Ramos (cell line): Measurements from ENCODE around the gene GLE1.
"Not testable (repeated sequence)": the region's sequence is repeated elsewhere in the genome, so short reads cannot be mapped to it uniquely, and the experiment has no call there.

ENCODE experiments used
- in situ Hi-C: fragments of 300-500 bp; cut with MboI; formaldehyde crosslinking; loops from one replicate; pipeline ENCODE4 v1.14.3; 2022; ENCODE audit warnings: low sequenced_read_pairs; ENCODE audit not compliant: unreplicated experiment

The GLE1 gene

DNA sequence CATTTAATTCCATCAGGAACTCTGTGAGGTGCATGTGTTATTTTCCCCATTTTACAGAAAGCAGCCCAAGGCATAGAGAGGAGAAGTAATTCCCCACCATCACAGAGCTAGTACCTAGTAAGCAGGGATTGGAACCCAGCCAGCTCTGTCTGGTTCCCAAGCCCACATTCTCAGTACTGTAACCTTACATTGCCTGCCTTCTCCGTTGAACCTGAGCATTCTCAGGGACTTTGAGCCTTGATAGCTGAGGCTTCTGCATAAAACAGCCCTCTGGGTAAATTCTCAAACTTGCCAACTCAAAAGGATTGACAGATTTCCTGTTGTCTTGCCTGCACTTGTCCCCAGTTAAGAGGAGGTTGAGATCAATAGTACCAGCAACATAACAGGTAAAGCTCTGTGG, 9.2 kb upstream of the GLE1 start:
- in situ Hi-C loops, result no loop called here

GRCh38 chr9:128495804-128496417, 8.6 kb upstream of the GLE1 start:
- in situ Hi-C loops, result no loop called here

- in situ Hi-C loops, result no loop called here
Observed at GRCh38 chr9:128497824-128498610, 6.5 kb upstream of the GLE1 start.

DNA sequence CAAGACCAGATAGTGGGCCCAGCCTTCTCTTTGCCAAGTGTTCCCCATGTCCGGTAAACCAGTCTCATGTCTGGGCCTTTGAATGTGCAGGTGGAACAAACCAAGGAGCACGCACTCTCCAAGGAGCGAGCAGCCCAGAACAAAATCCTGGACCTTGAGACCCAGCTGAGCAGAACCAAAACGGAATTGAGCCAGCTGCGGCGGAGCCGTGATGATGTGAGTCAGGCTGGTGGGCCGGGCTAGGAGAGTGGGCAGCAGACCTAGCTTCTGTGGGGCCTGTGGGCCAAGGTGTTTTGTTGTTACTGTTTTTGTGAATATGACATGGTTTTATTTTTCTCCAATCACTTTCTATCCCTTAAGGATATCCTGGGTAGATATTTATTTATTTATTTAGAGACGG, 5.6 kb upstream of the GLE1 start:
- in situ Hi-C loops, result no loop called here

DNA sequence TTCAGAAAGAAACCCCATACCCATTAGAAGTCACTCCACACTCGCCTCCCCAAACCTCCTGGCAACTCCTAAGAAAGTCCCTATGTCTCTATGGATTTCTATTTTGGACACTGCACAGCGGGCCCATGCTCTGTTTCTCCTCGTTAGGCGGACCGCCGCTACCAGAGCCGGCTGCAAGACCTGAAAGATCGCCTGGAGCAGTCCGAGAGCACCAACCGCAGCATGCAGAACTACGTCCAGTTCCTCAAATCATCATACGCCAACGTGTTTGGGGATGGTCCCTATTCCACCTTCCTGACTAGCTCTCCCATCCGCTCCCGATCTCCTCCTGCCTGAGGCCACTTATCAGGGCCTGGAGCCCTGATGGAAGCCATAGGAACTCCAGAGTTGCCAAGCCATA, 4.6 kb upstream of the GLE1 start:
- in situ Hi-C loops, result no loop called here

- in situ Hi-C loops, result not testable (repeated sequence)
Observed at GRCh38 chr9:128503415-128503825, 1.1 kb upstream of the GLE1 start.

DNA sequence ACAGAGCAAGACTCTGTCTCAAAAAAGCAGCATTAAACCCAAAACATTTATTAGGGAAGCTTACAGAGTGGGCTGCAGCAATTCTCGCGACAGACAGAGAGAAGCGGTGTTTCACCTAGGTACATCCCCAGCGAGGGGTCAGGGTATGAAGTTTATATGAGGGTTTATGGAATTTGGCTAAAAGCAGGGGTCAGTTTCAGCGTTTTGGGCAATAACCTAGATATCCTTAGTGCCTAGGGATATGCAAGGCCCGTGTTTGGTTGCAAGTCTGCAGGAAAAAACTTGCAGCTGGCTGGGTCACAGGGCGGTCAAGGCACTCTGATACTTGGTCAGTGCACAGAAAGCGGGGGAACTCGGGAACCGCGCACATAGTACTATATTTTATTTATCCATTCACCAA, 649 bp upstream of the GLE1 start:
- in situ Hi-C loops, result no loop called here

DNA sequence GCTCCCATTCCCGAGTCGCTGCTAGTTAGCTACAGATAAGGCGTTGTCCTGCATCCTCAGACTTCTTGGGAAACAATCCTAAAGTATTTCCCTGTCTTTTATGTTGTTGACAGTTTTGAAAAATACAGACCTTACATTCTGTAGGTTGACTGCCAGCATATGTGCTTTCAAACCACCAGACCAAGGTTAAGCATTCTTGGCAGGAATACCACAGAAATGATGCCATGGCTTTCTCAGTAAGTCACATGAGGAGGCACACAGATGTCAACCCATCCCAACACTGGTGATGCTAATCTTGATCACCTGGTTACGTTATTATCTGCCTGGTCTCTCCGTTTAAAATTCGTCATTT, 871 bp downstream of the GLE1 start:
- in situ Hi-C loops, result no loop called here

DNA sequence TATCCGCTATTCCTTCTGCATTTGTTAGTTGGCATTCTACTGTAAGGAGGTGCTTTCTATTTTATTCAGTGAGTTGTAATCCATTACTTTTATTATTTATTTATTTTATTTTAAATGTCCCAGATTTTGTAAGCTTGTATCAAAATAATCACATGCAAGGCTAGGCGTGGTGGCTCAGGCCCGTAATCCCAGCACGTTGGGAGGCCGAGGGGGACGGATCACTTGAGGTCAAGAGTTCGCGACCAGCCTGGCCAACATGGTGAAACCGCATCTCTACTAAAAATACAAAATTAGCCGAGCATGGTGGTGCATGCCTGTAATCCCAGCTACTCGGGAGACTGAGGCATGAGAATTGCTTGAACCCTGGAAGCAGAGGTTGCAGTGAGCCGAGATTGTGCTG, 1.4 kb downstream of the GLE1 start:
- in situ Hi-C loops, result not testable (repeated sequence)

- in situ Hi-C loops, result no loop called here
Observed at GRCh38 chr9:128512820-128513219, 8.3 kb downstream of the GLE1 start.

DNA sequence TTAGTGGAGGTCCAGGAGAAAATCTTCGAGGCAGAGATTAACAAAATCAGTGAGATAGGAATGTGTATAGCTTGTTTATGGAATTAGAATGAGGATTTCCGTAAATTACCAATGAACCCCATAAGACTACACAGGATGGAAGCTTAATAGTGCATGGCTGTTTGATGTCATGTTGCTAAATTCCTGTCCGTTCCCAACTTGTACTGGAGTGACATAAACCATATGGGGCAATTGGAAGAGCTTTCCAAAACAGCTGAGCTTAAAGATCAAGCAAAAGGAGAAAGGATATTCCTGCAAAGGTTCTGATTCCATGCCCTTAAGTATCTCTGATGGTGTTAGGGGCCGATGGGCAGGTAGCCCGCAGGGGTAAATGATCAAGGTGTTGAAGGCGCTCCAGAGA, 17.4 kb downstream of the GLE1 start:
- in situ Hi-C loops, result no loop called here

GRCh38 chr9:128523199-128523925, 18.8 kb downstream of the GLE1 start:
- in situ Hi-C loops, result no loop called here

- in situ Hi-C loops, result no loop called here
Observed at GRCh38 chr9:128526720-128527119, 22.2 kb downstream of the GLE1 start.

GRCh38 chr9:128528445-128529160, 24.1 kb downstream of the GLE1 start:
- in situ Hi-C loops, result no loop called here

DNA sequence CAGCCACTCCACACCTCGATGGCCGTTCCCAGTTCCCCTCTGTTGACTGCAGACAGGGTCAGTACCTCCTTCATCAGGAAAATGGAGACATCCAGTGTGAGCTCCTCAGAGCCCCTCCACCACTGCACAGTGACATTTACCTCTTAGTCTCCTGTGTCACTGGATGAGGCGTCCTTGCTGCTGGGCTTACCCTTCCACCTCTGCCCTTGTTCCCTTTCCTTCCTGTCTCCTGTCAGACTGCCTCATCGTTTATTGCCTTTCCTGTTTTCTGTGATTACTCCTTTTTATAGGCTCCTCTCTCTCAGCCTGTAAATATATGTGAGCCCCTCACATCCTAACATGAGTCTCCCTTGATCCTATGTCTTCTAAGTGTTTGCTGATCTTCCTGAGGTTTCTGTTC, 24.7 kb downstream of the GLE1 start:
- in situ Hi-C loops, result no loop called here

DNA sequence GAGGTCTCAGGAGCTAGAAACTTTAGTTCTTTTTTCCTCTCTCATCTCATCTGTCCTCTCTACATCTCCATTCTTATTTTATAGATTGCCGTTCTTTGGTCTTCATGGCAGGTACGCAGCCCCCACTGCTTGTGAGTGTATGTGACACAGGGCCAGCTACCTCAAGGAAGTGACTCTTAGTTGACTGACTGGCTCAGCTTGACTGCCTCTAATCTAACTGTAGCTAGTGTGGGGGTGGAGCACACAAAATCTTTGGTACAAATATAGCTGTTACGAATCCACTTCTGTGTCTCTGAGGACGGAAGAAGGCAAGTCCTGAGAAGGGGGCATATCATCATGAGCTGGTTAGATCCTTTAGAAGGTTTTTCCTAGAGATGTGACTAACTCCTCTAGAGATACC, 28.1 kb downstream of the GLE1 start:
- in situ Hi-C loops, result no loop called here

DNA sequence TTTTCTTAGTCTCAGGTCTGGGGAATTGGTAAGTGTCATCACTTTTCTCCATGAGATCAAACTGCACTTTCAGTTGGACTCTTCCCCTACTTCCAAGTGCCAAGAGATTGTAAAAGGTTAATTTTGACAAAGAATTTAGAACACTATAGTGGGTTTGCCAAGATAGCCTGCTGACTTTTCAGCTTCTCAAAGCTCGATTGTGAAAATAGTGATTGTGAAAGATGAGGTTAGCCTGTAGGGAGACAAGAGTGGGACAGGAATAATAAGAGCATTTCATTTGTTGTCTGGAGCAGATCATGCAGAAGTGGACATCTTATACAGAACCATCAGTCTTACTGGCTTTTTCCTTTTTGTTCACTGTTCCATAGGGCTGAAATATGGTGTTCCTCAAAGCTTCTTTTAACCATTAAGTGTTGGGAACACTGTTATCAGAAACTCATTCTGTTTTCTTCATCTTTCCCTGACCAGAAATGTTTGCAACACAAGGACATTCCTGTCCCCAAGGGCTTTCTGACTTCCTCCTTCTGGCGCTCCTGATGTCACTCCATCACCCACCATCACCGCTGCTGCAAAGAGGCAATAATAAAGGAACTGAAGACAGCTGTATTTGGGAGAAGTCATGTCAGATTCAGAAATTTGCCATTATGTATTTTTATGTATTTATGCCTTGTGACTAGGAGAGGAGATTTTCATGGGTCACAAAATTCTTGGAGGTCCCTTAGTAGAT, 36.3 kb downstream of the GLE1 start:
- in situ Hi-C loops, result no loop called here

DNA sequence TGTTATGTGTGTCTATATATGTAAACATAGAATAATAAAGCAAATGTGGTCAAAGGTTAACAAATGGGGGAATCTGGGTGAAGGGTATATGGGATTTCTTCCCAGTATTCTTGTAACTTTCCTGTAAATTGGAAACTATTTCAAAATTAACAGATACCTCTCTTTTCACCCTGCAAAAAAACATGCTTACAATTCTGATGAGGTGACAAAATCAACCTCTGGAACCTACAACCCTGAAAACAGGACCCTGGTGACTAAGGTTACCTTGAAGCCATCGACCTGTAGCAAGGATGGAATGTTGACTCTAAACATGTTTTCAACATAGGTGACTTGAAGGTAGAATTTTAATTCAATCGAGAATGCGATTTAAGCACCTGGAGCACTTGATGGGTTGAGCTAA, 42.0 kb downstream of the GLE1 start:
- in situ Hi-C loops, result no loop called here

GRCh38 chr9:128548876-128549275, 44.4 kb downstream of the GLE1 start:
- in situ Hi-C loops, result no loop called here

DNA sequence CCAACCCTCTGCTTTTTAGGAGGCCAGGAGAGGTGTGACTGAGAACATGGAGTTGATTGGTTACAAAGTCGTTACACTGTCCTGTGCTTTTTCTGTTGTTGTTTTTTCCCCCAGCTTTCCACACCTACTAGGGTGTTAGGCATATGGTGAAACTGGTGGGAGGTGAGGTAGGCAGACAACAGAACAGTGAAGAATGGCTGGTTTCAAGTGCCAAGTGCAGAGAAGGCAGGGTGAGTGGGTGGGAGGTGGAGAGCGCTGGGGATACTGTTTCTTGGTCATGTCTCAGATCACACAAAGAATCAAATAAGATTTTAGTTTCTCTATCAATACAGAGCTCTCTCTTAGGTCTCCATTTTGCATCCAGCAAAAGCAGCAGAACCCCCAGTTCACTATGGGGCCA, 45.7 kb downstream of the GLE1 start:
- in situ Hi-C loops, result no loop called here
